OCI-LY1 (cell line): Measurements from ENCODE around the gene ZNF135.

Experiments
- H2AFZ ChIP-seq: fragments of 200-600 bp; sonication (generic), shearing (Covaris generic); 2 replicates; pipeline ENCODE4 v1.6.0; 2014; ENCODE audit warnings: antibody characterized with exemption, mild to moderate bottlenecking, low read length
- H3F3A ChIP-seq: fragments of 200-600 bp; sonication (generic), shearing (Covaris generic); 2 replicates; pipeline ENCODE4 v1.6.0; 2014; ENCODE audit warnings: mild to moderate bottlenecking, antibody characterized with exemption, low read length, moderate library complexity; ENCODE audit not compliant: insufficient read depth
- H3K27ac ChIP-seq: fragments of 200-600 bp; sonication (generic); 2 replicates; pipeline ENCODE4 v1.5.1; 2014; ENCODE audit warnings: low read length, mixed run types, mild to moderate bottlenecking, low read depth; ENCODE audit not compliant: poor library complexity, severe bottlenecking
- H3K27me3 ChIP-seq: fragments of 200-600 bp; sonication (generic); 2 replicates; pipeline ENCODE4 v1.6.0; 2014; ENCODE audit warnings: antibody characterized with exemption, mild to moderate bottlenecking, low read length, moderate library complexity; ENCODE audit not compliant: insufficient read depth
- H3K36me3 ChIP-seq: fragments of 200-600 bp; sonication (generic); 2 replicates; pipeline ENCODE4 v1.6.1; 2014; ENCODE audit warnings: mild to moderate bottlenecking, antibody characterized with exemption, low read length, moderate library complexity, mixed read lengths; ENCODE audit not compliant: insufficient read depth
- H3K4me1 ChIP-seq: fragments of 200-600 bp; sonication (generic); 2 replicates; pipeline ENCODE4 v1.5.1; 2014; ENCODE audit warnings: mild to moderate bottlenecking, low read length, moderate library complexity; ENCODE audit not compliant: insufficient read depth, severe bottlenecking
- H3K4me2 ChIP-seq: fragments of 200-600 bp; sonication (generic), shearing (Covaris generic); 2 replicates; pipeline ENCODE4 v1.6.1; 2014; ENCODE audit warnings: low read length
- H3K4me3 ChIP-seq: fragments of 200-600 bp; sonication (generic); 2 replicates; pipeline ENCODE4 v1.5.1; 2014; ENCODE audit warnings: low read length, low read depth, mild to moderate bottlenecking, mixed read lengths; ENCODE audit not compliant: poor library complexity, severe bottlenecking
- H3K79me2 ChIP-seq: fragments of 200-600 bp; shearing (Covaris generic); 2 replicates; pipeline ENCODE4 v1.6.1; 2016; ENCODE audit warnings: mixed run types, low read length, mixed read lengths; ENCODE audit not compliant: insufficient read depth
- H3K9ac ChIP-seq: fragments of 200-600 bp; sonication (generic), shearing (Covaris generic); 2 replicates; pipeline ENCODE4 v1.6.1; 2014; ENCODE audit warnings: mild to moderate bottlenecking, low read length, mixed read lengths
- H3K9me2 ChIP-seq: fragments of 200-600 bp; sonication (generic), shearing (Covaris generic); 2 replicates; pipeline ENCODE4 v1.6.1; 2014; ENCODE audit warnings: low read depth, mild to moderate bottlenecking, low read length, mixed read lengths
- H3K9me3 ChIP-seq: fragments of 200-600 bp; shearing (Covaris generic); 2 replicates; pipeline ENCODE4 v1.6.1; 2014; ENCODE audit warnings: low read length, mixed read lengths
- H4K20me1 ChIP-seq: fragments of 200-600 bp; sonication (generic), shearing (Covaris generic); 2 replicates; pipeline ENCODE4 v1.6.0; 2016; ENCODE audit warnings: mild to moderate bottlenecking, low read length; ENCODE audit not compliant: insufficient read depth
- CTCF ChIP-seq: fragments of 200-600 bp; sonication (generic), shearing (Covaris generic); IDR thresholded peaks from 2 replicates; pipeline ENCODE4 v1.5.1; 2017; ENCODE audit warnings: mild to moderate bottlenecking, antibody characterized with exemption, low read length, moderate library complexity, mixed read lengths
- EZH2 ChIP-seq: fragments of 200-600 bp; sonication (generic), shearing (Covaris generic); IDR thresholded peaks from 2 replicates; pipeline ENCODE4 v1.8.0; 2017; ENCODE audit warnings: borderline replicate concordance, mixed run types, mild to moderate bottlenecking, antibody characterized with exemption, low read length, moderate library complexity, mixed read lengths

ZNF135 gene

GRCh38 chr19:58052256-58052655 lies 6.8 kb upstream of the ZNF135 start:
- no peak overlapping the region for H3K4me2 ChIP-seq
- no peaks in the 10 kb centered on the region for H3K9me2 ChIP-seq
- H3K4me3 ChIP-seq = no peak overlapping the region
- no peaks in the 10 kb centered on the region for H3K9me3 ChIP-seq
- H2AFZ ChIP-seq = no peak overlapping the region
- H3K36me3 ChIP-seq = no peaks in the 10 kb centered on the region
- H3K4me1 ChIP-seq = no peaks in the 10 kb centered on the region
- no peaks in the 10 kb centered on the region for H3F3A ChIP-seq
- no peaks in the 10 kb centered on the region for H3K79me2 ChIP-seq
- no peaks in the 10 kb centered on the region for H4K20me1 ChIP-seq
- no peak overlapping the region for H3K9ac ChIP-seq
- H3K27me3 ChIP-seq = no peaks in the 10 kb centered on the region
- TF ChIP-seq CTCF (no peak), EZH2 (no peak)
- no peak overlapping the region for H3K27ac ChIP-seq

- H3K4me3 ChIP-seq = no peak overlapping the region
- H4K20me1 ChIP-seq = no peaks in the 10 kb centered on the region
- H2AFZ ChIP-seq = no peak overlapping the region
- no peak overlapping the region for H3K4me2 ChIP-seq
- no peak overlapping the region for H3K27ac ChIP-seq
- TF ChIP-seq CTCF (no peak), EZH2 (no peak)
- H3K9me3 ChIP-seq = 0 out of 2 replicates have a peak, but pooled peaks cover 3% of the 10 kb centered on the region
- H3F3A ChIP-seq = no peaks in the 10 kb centered on the region
- no peaks in the 10 kb centered on the region for H3K4me1 ChIP-seq
- H3K79me2 ChIP-seq = no peaks in the 10 kb centered on the region
- H3K27me3 ChIP-seq = no peaks in the 10 kb centered on the region
- H3K9me2 ChIP-seq = no peaks in the 10 kb centered on the region
- H3K9ac ChIP-seq = no peak overlapping the region
- no peaks in the 10 kb centered on the region for H3K36me3 ChIP-seq
Measured at GRCh38 chr19:58053480-58054156, 5.5 kb upstream of the ZNF135 start.

GRCh38 chr19:58054901-58055874 lies 3.9 kb upstream of the ZNF135 start:
- TF ChIP-seq EZH2 (no peak), CTCF (no peak)
- 0 out of 2 replicates have a peak, but pooled peaks cover 4% of the 10 kb centered on the region for H3K9me3 ChIP-seq
- H3F3A ChIP-seq = no peaks in the 10 kb centered on the region
- no peaks in the 10 kb centered on the region for H3K4me1 ChIP-seq
- H3K9ac ChIP-seq = no peak overlapping the region
- H3K27me3 ChIP-seq = no peaks in the 10 kb centered on the region
- no peak overlapping the region for H3K4me3 ChIP-seq
- H3K4me2 ChIP-seq = no peak overlapping the region
- no peaks in the 10 kb centered on the region for H3K36me3 ChIP-seq
- no peak overlapping the region for H2AFZ ChIP-seq
- H4K20me1 ChIP-seq = no peaks in the 10 kb centered on the region
- H3K27ac ChIP-seq = no peak overlapping the region
- H3K79me2 ChIP-seq = no peaks in the 10 kb centered on the region
- H3K9me2 ChIP-seq = no peaks in the 10 kb centered on the region
